Measurements from ENCODE around the gene ENPP1. TPM values are rescaled to one million over a fixed set of nuclear protein-coding genes. Genes with fewer than 3 reads are reported as not detected.

The ENPP1 gene
- total RNA-seq, 4 donors from 2014 or later = 49.7 to 111 (median 62.6) TPM

DNA sequence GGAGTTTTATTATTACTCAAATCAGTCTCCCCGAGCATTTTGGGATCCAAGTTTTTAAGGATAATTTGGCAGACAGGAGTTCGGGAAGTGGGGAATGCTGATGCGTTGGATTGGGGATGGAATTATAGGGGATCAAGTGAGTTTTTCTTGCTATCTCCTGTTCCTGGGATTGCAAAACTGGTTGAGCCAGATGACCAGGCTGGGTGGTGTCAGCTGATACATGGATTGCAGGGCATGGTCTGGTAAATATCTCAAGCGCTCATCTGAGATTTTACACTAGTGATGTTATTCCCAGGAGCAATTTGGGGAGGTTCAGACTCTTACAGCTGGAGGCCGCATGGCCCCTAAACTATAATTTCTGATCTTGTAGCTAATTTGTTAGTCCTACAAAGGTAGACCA lies 54.7 kb downstream of the ENPP1 start:
- Histone ChIP-seq H3K4me1 (peaks cover 0 to 6% of the 10 kb centered on the region in 2 donors), H3K9me3 (no peaks in the 10 kb centered on the region), H3K27me3 (no peaks in the 10 kb centered on the region), H3K36me3 (no peaks in the 10 kb centered on the region), H3K27ac (no peak overlapping the region), H3K4me3 (replicated peaks in 1 of 3) (no peak overlapping the region)
- intact Hi-C loops (cut with DNase I) = no loop called here
- WGBS, 2 donors = 85 to 87% methylated on average over 5 of the region's 5 CpGs
- DNase-seq = peak in 1 of 2 donors; percentile 20
- TF ChIP-seq, protein P1, sequence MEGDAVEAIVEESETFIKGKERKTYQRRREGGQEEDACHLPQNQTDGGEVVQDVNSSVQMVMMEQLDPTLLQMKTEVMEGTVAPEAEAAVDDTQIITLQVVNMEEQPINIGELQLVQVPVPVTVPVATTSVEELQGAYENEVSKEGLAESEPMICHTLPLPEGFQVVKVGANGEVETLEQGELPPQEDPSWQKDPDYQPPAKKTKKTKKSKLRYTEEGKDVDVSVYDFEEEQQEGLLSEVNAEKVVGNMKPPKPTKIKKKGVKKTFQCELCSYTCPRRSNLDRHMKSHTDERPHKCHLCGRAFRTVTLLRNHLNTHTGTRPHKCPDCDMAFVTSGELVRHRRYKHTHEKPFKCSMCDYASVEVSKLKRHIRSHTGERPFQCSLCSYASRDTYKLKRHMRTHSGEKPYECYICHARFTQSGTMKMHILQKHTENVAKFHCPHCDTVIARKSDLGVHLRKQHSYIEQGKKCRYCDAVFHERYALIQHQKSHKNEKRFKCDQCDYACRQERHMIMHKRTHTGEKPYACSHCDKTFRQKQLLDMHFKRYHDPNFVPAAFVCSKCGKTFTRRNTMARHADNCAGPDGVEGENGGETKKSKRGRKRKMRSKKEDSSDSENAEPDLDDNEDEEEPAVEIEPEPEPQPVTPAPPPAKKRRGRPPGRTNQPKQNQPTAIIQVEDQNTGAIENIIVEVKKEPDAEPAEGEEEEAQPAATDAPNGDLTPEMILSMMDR (IDR thresholded peaks at IDR 0.05) = no peak
- no peak for TF ChIP-seq POLR2A (IDR thresholded peaks at IDR 0.05)

DNA sequence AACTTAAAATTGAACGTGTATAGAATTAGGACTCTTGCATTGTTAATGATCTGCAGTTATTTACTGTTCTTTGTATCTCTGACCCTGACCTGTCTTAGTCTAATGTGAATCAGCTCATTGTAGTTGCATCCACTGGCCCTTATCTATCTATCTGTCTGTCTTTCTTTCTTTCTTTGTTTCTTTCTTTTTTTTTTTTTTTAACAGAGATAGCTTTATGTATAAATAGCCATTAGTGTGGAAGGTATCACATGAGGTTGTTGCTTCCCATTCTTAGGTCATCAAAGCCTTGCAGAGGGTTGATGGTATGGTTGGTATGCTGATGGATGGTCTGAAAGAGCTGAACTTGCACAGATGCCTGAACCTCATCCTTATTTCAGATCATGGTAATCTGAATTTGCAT lies 59.9 kb downstream of the ENPP1 start:
- H3K27me3 ChIP-seq = no peaks in the 10 kb centered on the region
- no peak overlapping the region for H3K27ac ChIP-seq
- no peaks in the 10 kb centered on the region for H3K9me3 ChIP-seq
- H3K4me3 ChIP-seq (replicated peaks in 1 of 3) = no peak overlapping the region
- peaks cover 0 to under 1% of the 10 kb centered on the region in 2 donors for H3K4me1 ChIP-seq
- TF ChIP-seq, protein P1 (IDR thresholded peaks at IDR 0.05) = no peak
- no peak for TF ChIP-seq POLR2A (IDR thresholded peaks at IDR 0.05)
- intact Hi-C loops (cut with DNase I) = no loop called here
- no peak for DNase-seq
- H3K36me3 ChIP-seq = no peaks in the 10 kb centered on the region
- 77 to 83% methylated on average over 1 of the region's 1 CpG for WGBS, 2 donors

DNA sequence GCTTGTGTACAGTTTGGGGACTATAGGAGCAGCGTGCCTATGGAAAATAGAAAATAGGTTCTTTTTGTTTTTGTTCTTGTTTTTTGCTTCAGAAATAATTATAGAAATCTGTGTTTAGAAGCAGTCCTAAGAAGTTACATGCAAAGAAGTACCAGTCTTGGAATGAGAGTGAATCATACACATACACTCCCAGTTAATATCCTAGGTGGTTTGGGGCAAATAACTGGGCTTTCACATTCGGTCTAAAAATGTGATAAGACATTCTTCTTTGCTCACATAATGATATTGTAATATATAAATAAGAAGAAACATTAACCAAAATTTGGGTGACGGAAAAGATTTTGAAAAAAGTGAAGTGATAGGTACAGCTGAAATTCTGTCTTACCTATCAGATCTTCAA lies 61.0 kb downstream of the ENPP1 start:
- Histone ChIP-seq H3K4me3 (replicated peaks in 1 of 3) (no peak overlapping the region), H3K27me3 (no peaks in the 10 kb centered on the region), H3K4me1 (no peaks in the 10 kb centered on the region), H3K36me3 (no peaks in the 10 kb centered on the region), H3K9me3 (no peaks in the 10 kb centered on the region), H3K27ac (no peak overlapping the region)
- TF ChIP-seq POLR2A (IDR thresholded peaks at IDR 0.05) = no peak
- TF ChIP-seq, protein P1 (IDR thresholded peaks at IDR 0.05) = no peak
- 92 to 96% methylated on average over 3 of the region's 3 CpGs for WGBS, 2 donors
- no peak for DNase-seq
- intact Hi-C loops (cut with DNase I) = no loop called here

DNA sequence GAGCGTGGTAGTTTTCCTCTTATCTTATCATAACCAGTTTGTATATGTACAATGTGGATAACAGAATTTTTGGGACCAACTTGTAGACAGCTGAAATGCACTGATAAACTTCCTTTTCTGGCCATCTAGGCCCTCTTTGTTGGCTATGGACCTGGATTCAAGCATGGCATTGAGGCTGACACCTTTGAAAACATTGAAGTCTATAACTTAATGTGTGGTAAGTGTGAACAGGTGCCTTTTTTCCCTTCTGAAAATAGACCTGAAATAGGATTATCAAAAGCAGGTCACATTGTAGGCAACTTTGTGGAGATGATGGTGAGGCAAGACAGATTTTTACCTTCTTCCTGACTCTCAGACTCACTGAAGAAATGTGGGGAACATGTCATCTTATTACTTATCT lies 67.8 kb downstream of the ENPP1 start:
- Histone ChIP-seq H3K27me3 (no peaks in the 10 kb centered on the region), H3K4me3 (replicated peaks in 1 of 3) (no peak overlapping the region), H3K36me3 (peaks cover 5 to 20% of the 10 kb centered on the region in 2 donors), H3K9me3 (no peaks in the 10 kb centered on the region), H3K27ac (no peak overlapping the region), H3K4me1 (no peaks in the 10 kb centered on the region)
- WGBS, 2 donors = 79 to 93% methylated on average over 1 of the region's 1 CpG
- no peak for TF ChIP-seq POLR2A (IDR thresholded peaks at IDR 0.05)
- TF ChIP-seq, protein P1 (IDR thresholded peaks at IDR 0.05) = no peak
- intact Hi-C loops (cut with DNase I) = no loop called here
- no peak for DNase-seq

DNA sequence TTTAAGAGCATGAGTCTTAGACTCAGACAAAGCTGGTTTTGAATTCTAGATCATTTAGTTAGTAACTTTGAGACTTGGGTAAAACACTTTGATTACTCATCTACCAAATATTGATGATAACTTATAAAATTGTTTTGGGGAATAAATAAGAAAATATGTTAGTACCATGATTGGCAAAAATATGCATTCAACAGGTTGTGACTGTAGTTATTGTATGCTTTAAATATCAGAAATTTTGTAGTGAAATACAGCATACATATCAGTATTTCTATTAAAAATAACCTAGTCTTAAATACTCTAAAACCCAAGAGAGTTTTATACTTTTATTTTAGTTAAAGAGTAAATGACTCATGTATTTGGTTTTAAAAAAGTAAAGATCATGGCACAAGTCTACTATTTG lies 68.7 kb downstream of the ENPP1 start:
- H3K9me3 ChIP-seq = no peaks in the 10 kb centered on the region
- intact Hi-C loops (cut with DNase I) = no loop called here
- peaks cover 5 to 20% of the 10 kb centered on the region in 2 donors for H3K36me3 ChIP-seq
- no peak overlapping the region for H3K27ac ChIP-seq
- no peak overlapping the region for H3K4me3 ChIP-seq (replicated peaks in 1 of 3)
- no peak for DNase-seq
- no peaks in the 10 kb centered on the region for H3K4me1 ChIP-seq
- H3K27me3 ChIP-seq = no peaks in the 10 kb centered on the region
- TF ChIP-seq, protein P1 (IDR thresholded peaks at IDR 0.05) = no peak
- no peak for TF ChIP-seq POLR2A (IDR thresholded peaks at IDR 0.05)
